ENCODE results near the gene KRT81.

KRT81 gene

DNA sequence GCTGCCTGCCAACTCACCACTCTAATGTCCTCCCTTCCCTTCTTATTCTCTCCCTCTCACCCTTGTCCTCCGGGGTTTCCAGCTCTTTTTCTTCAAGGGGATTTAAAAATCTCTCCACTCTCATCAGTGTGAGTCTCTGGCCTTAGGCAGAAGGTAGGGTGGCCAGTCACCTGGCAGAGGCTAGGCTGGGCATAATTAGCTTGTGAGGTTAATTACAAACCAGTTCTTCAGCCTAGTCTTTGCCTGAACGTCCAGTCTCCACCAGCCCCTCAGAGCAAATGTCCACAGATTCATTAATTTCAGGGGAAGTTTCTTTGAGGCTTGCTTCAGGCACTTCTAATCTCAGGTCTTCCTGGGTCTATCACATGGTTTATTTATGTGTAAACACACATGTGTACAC lies 51.6 kb downstream of the KRT81 start:
- DNase-seq (ENCODE audit: low read depth): no peak
- H3K4me3 ChIP-seq (ENCODE audit: low read depth, low read length): no peak overlapping the region
- TF ChIP-seq MYC (IDR thresholded peaks at IDR 0.05; ENCODE audit: low read depth, low read length) (no peak), POLR2A (IDR thresholded peaks at IDR 0.05; ENCODE audit: extremely low read depth, insufficient read length) (no peak)
- TF ChIP-seq, protein P1, sequence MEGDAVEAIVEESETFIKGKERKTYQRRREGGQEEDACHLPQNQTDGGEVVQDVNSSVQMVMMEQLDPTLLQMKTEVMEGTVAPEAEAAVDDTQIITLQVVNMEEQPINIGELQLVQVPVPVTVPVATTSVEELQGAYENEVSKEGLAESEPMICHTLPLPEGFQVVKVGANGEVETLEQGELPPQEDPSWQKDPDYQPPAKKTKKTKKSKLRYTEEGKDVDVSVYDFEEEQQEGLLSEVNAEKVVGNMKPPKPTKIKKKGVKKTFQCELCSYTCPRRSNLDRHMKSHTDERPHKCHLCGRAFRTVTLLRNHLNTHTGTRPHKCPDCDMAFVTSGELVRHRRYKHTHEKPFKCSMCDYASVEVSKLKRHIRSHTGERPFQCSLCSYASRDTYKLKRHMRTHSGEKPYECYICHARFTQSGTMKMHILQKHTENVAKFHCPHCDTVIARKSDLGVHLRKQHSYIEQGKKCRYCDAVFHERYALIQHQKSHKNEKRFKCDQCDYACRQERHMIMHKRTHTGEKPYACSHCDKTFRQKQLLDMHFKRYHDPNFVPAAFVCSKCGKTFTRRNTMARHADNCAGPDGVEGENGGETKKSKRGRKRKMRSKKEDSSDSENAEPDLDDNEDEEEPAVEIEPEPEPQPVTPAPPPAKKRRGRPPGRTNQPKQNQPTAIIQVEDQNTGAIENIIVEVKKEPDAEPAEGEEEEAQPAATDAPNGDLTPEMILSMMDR (IDR thresholded peaks at IDR 0.05; ENCODE audit: low read depth, low read length): no peak
- TF ChIP-seq, protein P2, sequence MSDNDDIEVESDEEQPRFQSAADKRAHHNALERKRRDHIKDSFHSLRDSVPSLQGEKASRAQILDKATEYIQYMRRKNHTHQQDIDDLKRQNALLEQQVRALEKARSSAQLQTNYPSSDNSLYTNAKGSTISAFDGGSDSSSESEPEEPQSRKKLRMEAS (IDR thresholded peaks at IDR 0.05; ENCODE audit: low read depth, low read length): no peak

DNA sequence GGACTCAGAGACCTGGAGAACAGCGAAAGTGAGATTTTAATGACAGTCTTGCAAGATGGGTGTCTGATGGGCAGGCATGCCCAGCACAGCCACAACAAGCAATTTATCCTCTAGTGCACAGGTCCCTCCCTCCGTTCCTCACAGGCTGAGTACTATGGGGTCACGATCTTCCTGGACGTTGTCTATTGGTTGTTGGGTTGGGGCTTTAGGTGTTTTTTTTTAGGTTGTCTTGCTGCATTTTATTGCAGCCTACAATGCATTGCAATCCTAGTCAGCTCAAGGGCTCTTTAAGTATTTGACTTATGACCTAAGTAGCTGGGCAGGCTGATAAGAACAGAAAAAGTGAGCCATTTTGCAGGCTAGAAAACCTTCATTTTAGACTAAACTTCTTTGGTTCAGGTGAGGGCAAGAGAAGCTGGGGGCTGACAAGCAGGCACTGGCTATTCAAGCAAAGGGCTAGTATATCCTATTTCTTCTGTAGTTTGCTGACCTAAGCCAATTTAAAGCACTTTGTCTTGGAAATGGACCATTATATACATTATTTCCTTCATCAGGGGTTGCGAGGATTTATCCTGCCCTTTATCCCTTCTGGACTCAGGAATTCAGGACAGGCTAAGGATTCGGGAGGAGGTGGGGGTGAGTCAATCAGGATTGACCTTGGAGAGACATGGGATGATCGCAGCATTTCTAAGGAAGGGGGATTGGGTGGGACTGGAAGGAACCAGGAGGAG lies 52.3 kb downstream of the KRT81 start:
- TF ChIP-seq, protein P2 (IDR thresholded peaks at IDR 0.05; ENCODE audit: low read depth, low read length): no peak
- TF ChIP-seq, protein P1 (IDR thresholded peaks at IDR 0.05; ENCODE audit: low read depth, low read length): no peak
- TF ChIP-seq POLR2A (IDR thresholded peaks at IDR 0.05; ENCODE audit: extremely low read depth, insufficient read length) (no peak), MYC (IDR thresholded peaks at IDR 0.05; ENCODE audit: low read depth, low read length) (no peak)
- DNase-seq (ENCODE audit: low read depth): no peak
- H3K4me3 ChIP-seq (ENCODE audit: low read depth, low read length): no peak overlapping the region

DNA sequence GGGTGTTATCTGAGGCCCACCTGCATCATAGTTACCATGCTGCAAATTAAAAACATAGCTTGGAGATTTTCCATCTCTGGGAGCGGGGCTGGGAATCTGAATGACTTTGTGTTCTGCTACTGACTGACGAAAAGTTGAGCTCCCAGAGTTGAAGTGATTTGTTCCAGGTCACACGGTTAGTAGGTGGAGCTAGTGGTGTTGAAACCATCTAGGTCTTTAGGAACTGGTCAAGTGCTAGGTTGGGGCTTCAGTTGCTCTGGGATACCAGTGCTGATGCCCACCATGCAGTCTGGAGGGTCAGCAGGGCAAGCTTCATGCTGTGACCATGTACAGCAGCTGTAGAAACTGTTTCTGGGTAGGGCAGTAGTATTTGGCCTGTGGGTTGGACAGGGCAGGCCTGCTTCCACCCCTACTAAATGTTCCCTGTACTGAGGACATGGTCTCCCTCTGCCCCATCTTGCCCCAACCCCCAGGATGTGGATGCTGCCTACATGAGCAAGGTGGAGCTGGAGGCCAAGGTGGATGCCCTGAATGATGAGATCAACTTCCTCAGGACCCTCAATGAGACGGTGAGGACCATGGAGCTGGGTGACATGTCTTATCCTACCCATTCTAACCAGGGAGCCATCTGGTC lies 53.0 kb downstream of the KRT81 start:
- no peak for DNase-seq (ENCODE audit: low read depth)
- no peak overlapping the region for H3K4me3 ChIP-seq (ENCODE audit: low read depth, low read length)
- TF ChIP-seq, protein P1 (IDR thresholded peaks at IDR 0.05; ENCODE audit: low read depth, low read length): no peak
- TF ChIP-seq, protein P2 (IDR thresholded peaks at IDR 0.05; ENCODE audit: low read depth, low read length): no peak
- TF ChIP-seq MYC (IDR thresholded peaks at IDR 0.05; ENCODE audit: low read depth, low read length): no peak
- TF ChIP-seq POLR2A (IDR thresholded peaks at IDR 0.05; ENCODE audit: extremely low read depth, insufficient read length): no peak

DNA sequence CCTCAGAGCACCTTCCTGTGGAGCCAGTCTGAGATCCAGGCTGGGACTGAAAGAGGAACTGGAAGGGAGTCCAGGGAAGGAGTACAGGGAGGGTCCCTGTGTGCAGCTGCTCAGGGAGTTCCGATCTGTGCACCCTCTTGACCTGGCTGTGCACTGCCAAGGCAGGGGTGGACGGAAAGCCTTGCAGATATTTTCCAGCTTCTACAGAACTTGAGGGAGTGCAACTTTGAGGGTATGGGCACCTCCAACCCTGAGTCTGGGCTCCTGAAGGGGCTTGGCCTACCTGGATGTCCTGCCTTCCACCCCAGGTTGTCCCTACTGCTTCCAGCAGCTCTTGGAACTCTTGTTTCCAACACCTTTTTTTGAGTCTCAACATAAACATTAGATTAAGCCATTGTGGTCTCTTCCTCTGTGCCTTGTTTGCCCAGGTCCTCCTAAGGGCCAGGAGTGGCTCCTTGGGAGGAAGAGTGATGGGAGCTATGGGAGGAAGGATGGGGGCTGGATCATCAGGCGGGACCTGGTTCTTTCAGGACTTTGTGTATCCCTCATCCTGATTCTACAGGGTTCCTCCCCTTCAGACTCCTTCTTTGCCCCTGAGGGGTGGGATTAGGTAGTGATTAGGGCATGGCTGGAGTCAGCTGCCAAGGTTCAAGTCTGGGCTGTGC lies 54.8 kb downstream of the KRT81 start:
- DNase-seq (ENCODE audit: low read depth): no peak
- H3K4me3 ChIP-seq (ENCODE audit: low read depth, low read length): no peak overlapping the region
- TF ChIP-seq, protein P2 (IDR thresholded peaks at IDR 0.05; ENCODE audit: low read depth, low read length): no peak
- TF ChIP-seq, protein P1 (IDR thresholded peaks at IDR 0.05; ENCODE audit: low read depth, low read length): no peak
- TF ChIP-seq POLR2A (IDR thresholded peaks at IDR 0.05; ENCODE audit: extremely low read depth, insufficient read length) (no peak), MYC (IDR thresholded peaks at IDR 0.05; ENCODE audit: low read depth, low read length) (no peak)

Measured in NB4 (cell line).